Stimulated activated CD4-positive, alpha-beta T cell treated with anti-CD3 and anti-CD28 coated beads, Interleukin-1b, Interleukin-23, amount 100 ng/mL, for 48 hours (primary cell): ENCODE measurements around the gene EME2.
A peak's percentile ranks its signal among the peaks of the same experiment; 100 is the strongest.
"Not testable (repeated sequence)": the region's sequence is repeated elsewhere in the genome, so short reads cannot be mapped to it uniquely, and the experiment has no call there.

Source experiments
- DNase-seq: peaks from one replicate; pipeline ENCODE4 v3.0.0-alpha.2; 2020

The EME2 gene

GRCh38 chr16:1792836-1793577 lies 20.4 kb downstream of the EME2 start:
- no peak for DNase-seq

GRCh38 chr16:1793578-1794220 lies 21.1 kb downstream of the EME2 start, which contains the start of gene IGFALS:
TSS of gene IGFALS (minus strand) at chr16:1793705. CDS start at chr16:1793652, 53 bp downstream.
- no peak for DNase-seq

GRCh38 chr16:1794221-1794871 lies 21.7 kb downstream of the EME2 start:
- no peak for DNase-seq

GRCh38 chr16:1794908-1795666 lies 22.5 kb downstream of the EME2 start:
- DNase-seq = no peak

- not testable (repeated sequence) for DNase-seq
Measured at GRCh38 chr16:1799263-1799662, 26.7 kb downstream of the EME2 start.

- DNase-seq = no peak
Measured at GRCh38 chr16:1800701-1801100, 28.1 kb downstream of the EME2 start.

- DNase-seq = no peak
Measured at GRCh38 chr16:1807626-1808025, 35.0 kb downstream of the EME2 start.

GRCh38 chr16:1808691-1809090 lies 36.1 kb downstream of the EME2 start:
- DNase-seq = no peak

- no peak for DNase-seq
Measured at GRCh38 chr16:1809281-1809801, 36.7 kb downstream of the EME2 start.

- no peak for DNase-seq
Measured at GRCh38 chr16:1810106-1810505, 37.5 kb downstream of the EME2 start.

GRCh38 chr16:1810536-1810935 lies 37.9 kb downstream of the EME2 start:
- DNase-seq = no peak

- peak; percentile 68 for DNase-seq
Measured at GRCh38 chr16:1812732-1813163, 40.1 kb downstream of the EME2 start.

GRCh38 chr16:1815461-1815860 lies 42.9 kb downstream of the EME2 start:
- DNase-seq = no peak

- no peak for DNase-seq
Measured at GRCh38 chr16:1816396-1817275, 44.0 kb downstream of the EME2 start.

- no peak for DNase-seq
Measured at GRCh38 chr16:1817276-1817589, 44.6 kb downstream of the EME2 start.

- DNase-seq = no peak
Measured at GRCh38 chr16:1817716-1818115, 45.1 kb downstream of the EME2 start.

GRCh38 chr16:1818204-1818872 lies 45.7 kb downstream of the EME2 start:
- DNase-seq = no peak

GRCh38 chr16:1818873-1819525 lies 46.4 kb downstream of the EME2 start:
- DNase-seq = no peak

- DNase-seq = no peak
Measured at GRCh38 chr16:1819611-1820010, 47.0 kb downstream of the EME2 start.

- no peak for DNase-seq
Measured at GRCh38 chr16:1820096-1820945, 47.7 kb downstream of the EME2 start.
